IMR-90 (cell line): Measurements from ENCODE around the gene CLEC16A. TPM values are rescaled to one million over a fixed set of nuclear protein-coding genes. Genes with fewer than 3 reads are reported as not detected.

Experiments
- ATAC-seq: fragments of 200-7000 bp; cut with Tn5 transposase; 2 replicates; pipeline ENCODE4 v1.9.1; 2020; ENCODE audit warnings: low read depth, mild to moderate bottlenecking, moderate library complexity
- BruUV-seq: library from RNA; stranded (reverse); fragments of 400-500 nt; replicated peaks from 2 replicates; lab custom pipeline; 2021; lab: Mats Ljungman, UMichigan
- CTCF ChIA-PET: fragments of 300-600 bp; formaldehyde crosslinking; extraction: SDS; loops from one replicate; lab custom pipeline; 2021; ENCODE audit warnings: antibody characterized with exemption; lab: Yijun Ruan, JAX
- POLR2A ChIA-PET: fragments of 300-600 bp; sonication (Branson Sonifier 250); formaldehyde crosslinking; loops from one replicate; lab custom pipeline; 2022; ENCODE audit warnings: antibody characterized with exemption; ENCODE audit not compliant: unreplicated experiment; lab: Charles Lee
- DNase-seq: peaks from one replicate; pipeline ENCODE4 v3.0.0; 2013
- H2AFZ ChIP-seq: replicated peaks from 2 replicates; pipeline ENCODE3; 2013; ENCODE audit warnings: low read length, mild to moderate bottlenecking; ENCODE audit not compliant: poor library complexity
- H2AK5ac ChIP-seq: 2 replicates; pipeline ENCODE4 v1.6.1; 2013; ENCODE audit warnings: low read depth, low read length, inconsistent platforms
- H2AK9ac ChIP-seq: replicated peaks from 2 replicates; pipeline ENCODE3; 2013; ENCODE audit warnings: mild to moderate bottlenecking, low read depth, low read length, moderate library complexity; ENCODE audit not compliant: poor library complexity
- H2BK120ac ChIP-seq: 2 replicates; pipeline ENCODE4 v1.6.1; 2013; ENCODE audit warnings: low read depth, low read length, inconsistent platforms
- H2BK15ac ChIP-seq: 3 replicates; pipeline ENCODE4 v1.6.1; 2013; ENCODE audit warnings: low read depth, low read length, inconsistent platforms
- H2BK20ac ChIP-seq: 2 replicates; pipeline ENCODE4 v1.6.1; 2013; ENCODE audit warnings: low read depth, mild to moderate bottlenecking, inconsistent platforms, low read length, moderate library complexity
- H2BK5ac ChIP-seq: 2 replicates; pipeline ENCODE4 v1.6.1; 2013; ENCODE audit warnings: mild to moderate bottlenecking, low read depth, low read length, inconsistent platforms; ENCODE audit not compliant: poor library complexity, severe bottlenecking
- H3K14ac ChIP-seq: replicated peaks from 2 replicates; pipeline ENCODE4 v1.6.1; 2013; ENCODE audit warnings: low read depth, low read length, inconsistent platforms
- H3K18ac ChIP-seq: 2 replicates; pipeline ENCODE4 v1.6.1; 2013; ENCODE audit warnings: low read depth, low read length, control low read depth
- H3K23ac ChIP-seq: 2 replicates; pipeline ENCODE4 v1.6.1; 2013; ENCODE audit warnings: low read depth, low read length, inconsistent platforms
- H3K27ac ChIP-seq: 2 replicates; pipeline ENCODE4 v1.5.1; 2013; ENCODE audit warnings: mild to moderate bottlenecking, control low read depth, low read length; ENCODE audit not compliant: insufficient read depth
- H3K27me3 ChIP-seq: 2 replicates; pipeline ENCODE4 v1.6.1; 2013; ENCODE audit warnings: low read length; ENCODE audit not compliant: control insufficient read depth, insufficient read depth
- H3K36me3 ChIP-seq: 2 replicates; pipeline ENCODE4 v1.6.1; 2013; ENCODE audit warnings: low read length, mixed read lengths; ENCODE audit not compliant: control insufficient read depth, insufficient read depth
- H3K4ac ChIP-seq: 2 replicates; pipeline ENCODE4 v1.6.1; 2013; ENCODE audit warnings: low read depth, low read length, inconsistent platforms
- H3K4me1 ChIP-seq: 2 replicates; pipeline ENCODE4 v1.6.1; 2013; ENCODE audit warnings: low read length, mixed read lengths; ENCODE audit not compliant: control insufficient read depth, insufficient read depth
- H3K4me2 ChIP-seq: 2 replicates; pipeline ENCODE4 v1.6.1; 2013; ENCODE audit warnings: low read depth, mild to moderate bottlenecking, control low read depth, low read length, moderate library complexity
- H3K4me3 ChIP-seq: 2 replicates; pipeline ENCODE4 v1.5.1; 2013; ENCODE audit warnings: low read depth, mild to moderate bottlenecking, control low read depth, low read length, moderate library complexity; ENCODE audit not compliant: insufficient read depth
- H3K56ac ChIP-seq: 2 replicates; pipeline ENCODE4 v1.6.1; 2013; ENCODE audit warnings: low read length, inconsistent platforms; ENCODE audit not compliant: insufficient read depth; ENCODE audit errors: extremely low read depth
- H3K79me1 ChIP-seq, 2 experiments: 2 replicates each; pipeline ENCODE4 v1.6.1; 2013; ENCODE audit warnings: low read length in 2 of 2, inconsistent platforms in 1 of 2, low read depth in 1 of 2
- H3K9ac ChIP-seq: 2 replicates; pipeline ENCODE4 v1.6.1; 2013; ENCODE audit warnings: low read depth, low read length, control low read depth
- H3K9me1 ChIP-seq: 2 replicates; pipeline ENCODE4 v1.6.1; 2013; ENCODE audit warnings: low read length, inconsistent platforms; ENCODE audit not compliant: insufficient read depth
- H3K9me3 ChIP-seq: 2 replicates; pipeline ENCODE4 v1.6.1; 2013; ENCODE audit warnings: low read length; ENCODE audit not compliant: control insufficient read depth, insufficient read depth
- H4K20me1 ChIP-seq: 2 replicates; pipeline ENCODE4 v1.6.1; 2013; ENCODE audit warnings: low read length, inconsistent platforms; ENCODE audit not compliant: insufficient read depth
- H4K5ac ChIP-seq: 2 replicates; pipeline ENCODE4 v1.6.1; 2013; ENCODE audit warnings: mild to moderate bottlenecking, low read depth, low read length, control low read depth
- H4K8ac ChIP-seq, 2 experiments: 2 replicates each; pipeline ENCODE4 v1.6.1; 2013; ENCODE audit warnings: low read depth in 2 of 2, low read length in 2 of 2, control low read depth in 1 of 2, inconsistent platforms in 1 of 2
- H4K91ac ChIP-seq: 2 replicates; pipeline ENCODE4 v1.6.1; 2013; ENCODE audit warnings: low read depth, low read length, inconsistent platforms; ENCODE audit not compliant: insufficient read depth
- BHLHE40 ChIP-seq: fragments of 150-350 bp; IDR thresholded peaks from 2 replicates; pipeline ENCODE4 v1.6.1; 2016; ENCODE audit warnings: mild to moderate bottlenecking, low read depth, low read length
- CHD1 ChIP-seq: IDR thresholded peaks from 2 replicates; pipeline ENCODE4 v1.6.1; 2012; ENCODE audit warnings: low read depth, low read length, improper control_type of control experiment
- FOS ChIP-seq: fragments of 150-350 bp; IDR thresholded peaks from 2 replicates; pipeline ENCODE4 v1.6.1; 2016; ENCODE audit warnings: low read depth, low read length
- WGBS, 2 experiments: methylation state at CpG; one replicate each; pipeline versions ENCODE4 v1.1.5 to v1.1.7; 2013; ENCODE audit warnings: missing lambda C conversion rate in 2 of 2; ENCODE audit not compliant: insufficient read length in 1 of 2; ENCODE audit errors: extremely low coverage in 2 of 2; 5-methylcytosine and 5-hydroxymethylcytosine counted together
- dilution Hi-C: fragments of 300-500 bp; cut with HindIII; formaldehyde crosslinking; loops from one replicate; pipeline ENCODE4 v1.14.3; 2018; ENCODE audit warnings: low sequenced_read_pairs; ENCODE audit not compliant: unreplicated experiment
- in situ Hi-C: fragments of 300-500 bp; cut with MboI; formaldehyde crosslinking; loops from 3 replicates; pipeline ENCODE4 v1.14.3; 2019; ENCODE audit warnings: low sequenced_read_pairs, inconsistent platforms, mixed read lengths
- intact Hi-C: fragments of 100-400 bp; cut with micrococcal nuclease; formaldehyde crosslinking; loops from 2 replicates; pipeline ENCODE4 v1.10.0; 2022
- polyA plus RNA-seq, 3 experiments: library from polyadenylated mRNA; depleted of rRNA; stranded (reverse); fragments of >200 nt; gene quantifications; 2 replicates each; pipeline ENCODE4 v1.2.3, GENCODE V29; 2012; ENCODE audit warnings: low replicate concordance in 1 of 3
- total RNA-seq: library from RNA; depleted of rRNA; stranded (reverse); fragments of >200 nt; gene quantifications from 2 replicates; pipeline ENCODE4 v1.2.3, GENCODE V29; 2012

Gene CLEC16A
- total and polyA plus RNA-seq, 2 of the 4 experiments (the other 2 are of a cell fraction) = 15.9 to 16.5 TPM

GRCh38 chr16:11004973-11005610, 60.7 kb downstream of the CLEC16A start:
- Histone ChIP-seq H4K20me1 (no peaks in the 10 kb centered on the region), H3K23ac (peak overlapping the region; percentile 91; the same call in 1 of the 2 replicates), H3K9me1 (peaks cover 28% of the 10 kb centered on the region; the same call in 1 of the 2 replicates), H3K4me3 (no peak overlapping the region), H3K36me3 (peaks cover 10% of the 10 kb centered on the region), H2AK5ac (peak overlapping the region; percentile 100), H3K18ac (peak overlapping the region; percentile 100), H3K56ac (peak overlapping the region; percentile 90), H3K27ac (peak overlapping the region; percentile 100), H4K91ac (peak overlapping the region; percentile 100), H3K14ac (peak overlapping the region; percentile 92), H3K4me1 (peaks cover 18% of the 10 kb centered on the region), H2BK120ac (peak overlapping the region; percentile 97), H4K8ac (peak overlapping the region; percentile 93 to 100), H2AK9ac (peak overlapping the region; percentile 10), H2BK15ac (peak overlapping the region; percentile 99; the same call in 2 of the 3 replicates), H2AFZ (no peak overlapping the region), H2BK20ac (peak overlapping the region; percentile 98), H3K4me2 (peak overlapping the region; percentile 4; the same call in 1 of the 2 replicates), H3K79me1 (peaks cover 20 to 42% of the 10 kb centered on the region in 2 experiments; a peak in 3 of 4 replicates), H2BK5ac (peak overlapping the region; percentile 98), H3K9me3 (no peaks in the 10 kb centered on the region), H3K27me3 (no peaks in the 10 kb centered on the region), H4K5ac (peak overlapping the region; percentile 99), H3K4ac (peak overlapping the region; percentile 97), H3K9ac (peak overlapping the region; percentile 80)
- DNase-seq (peak; percentile 81), ATAC-seq (peak; percentile 80)
- BruUV-seq = no TSS peak
- ChIA-PET POLR2A (no interaction called here), CTCF (interaction anchor here (0.6 kb wide), 1 partner anchor 763 kb away, joined by 6 read pairs; no protein-coding TSS in a partner anchor)
- dilution Hi-C loops = no loop called here
- TF ChIP-seq BHLHE40 (0 out of 2 replicates have a peak, but pooled peaks have one; percentile 2), CHD1 (no peak), FOS (peak; percentile 44; the same call in 1 of the 2 replicates)
- intact Hi-C loops = no loop called here
- 61% methylated on average over 3 of the region's 5 CpGs; no CpG with 5 or more reads in 1 of the 2 experiments for WGBS, 2 experiments
- in situ Hi-C loops = no loop called here
